Measurements from ENCODE around the gene BGN.
A peak's percentile ranks its signal among the peaks of the same experiment; 100 is the strongest.

The BGN gene

GRCh38 chrX:153486171-153486570, 8.6 kb upstream of the BGN start:
- DNase-seq, result no peak

GRCh38 chrX:153487590-153488071, 7.1 kb upstream of the BGN start:
- DNase-seq, result no peak

GRCh38 chrX:153488231-153488914, 6.4 kb upstream of the BGN start:
- no peak for DNase-seq

GRCh38 chrX:153490217-153490930, 4.4 kb upstream of the BGN start:
- no peak for DNase-seq

- no peak for DNase-seq
Measured at GRCh38 chrX:153491351-153491914, 3.3 kb upstream of the BGN start.

- no peak for DNase-seq
Measured at GRCh38 chrX:153491918-153492317, 2.9 kb upstream of the BGN start.

- DNase-seq, result no peak
Measured at GRCh38 chrX:153492543-153492942, 2.2 kb upstream of the BGN start.

GRCh38 chrX:153493085-153493484, 1.7 kb upstream of the BGN start:
- DNase-seq, result no peak

GRCh38 chrX:153494061-153494460, 719 bp upstream of the BGN start:
- no peak for DNase-seq

- DNase-seq, result no peak
Measured at GRCh38 chrX:153495362-153495751, 577 bp downstream of the BGN start.

GRCh38 chrX:153495903-153496589, 1.3 kb downstream of the BGN start:
- no peak for DNase-seq

GRCh38 chrX:153496590-153496959, 1.8 kb downstream of the BGN start:
- no peak for DNase-seq

GRCh38 chrX:153498453-153498852, 3.7 kb downstream of the BGN start:
- DNase-seq, result no peak

- no peak for DNase-seq
Measured at GRCh38 chrX:153499341-153499740, 4.6 kb downstream of the BGN start.

GRCh38 chrX:153499876-153500275, 5.1 kb downstream of the BGN start:
- DNase-seq, result no peak

- no peak for DNase-seq
Measured at GRCh38 chrX:153500676-153501280, 6.0 kb downstream of the BGN start.

GRCh38 chrX:153501530-153501929, 6.8 kb downstream of the BGN start:
- no peak for DNase-seq

- DNase-seq, result no peak
Measured at GRCh38 chrX:153502131-153502530, 7.4 kb downstream of the BGN start.

GRCh38 chrX:153502796-153503195, 8.0 kb downstream of the BGN start:
- DNase-seq, result no peak

GRCh38 chrX:153504445-153505016, 9.8 kb downstream of the BGN start:
- no peak for DNase-seq

- no peak for DNase-seq
Measured at GRCh38 chrX:153505361-153505760, 10.6 kb downstream of the BGN start.

GRCh38 chrX:153507484-153508178, 12.9 kb downstream of the BGN start:
- DNase-seq, result peak; percentile 40
